ENCODE data around the gene WNT3A. TPM values are rescaled to one million over a fixed set of nuclear protein-coding genes. Genes with fewer than 3 reads are reported as not detected.

Gene WNT3A
- total RNA-seq, 2 donors from 2014 or later = not detected

DNA sequence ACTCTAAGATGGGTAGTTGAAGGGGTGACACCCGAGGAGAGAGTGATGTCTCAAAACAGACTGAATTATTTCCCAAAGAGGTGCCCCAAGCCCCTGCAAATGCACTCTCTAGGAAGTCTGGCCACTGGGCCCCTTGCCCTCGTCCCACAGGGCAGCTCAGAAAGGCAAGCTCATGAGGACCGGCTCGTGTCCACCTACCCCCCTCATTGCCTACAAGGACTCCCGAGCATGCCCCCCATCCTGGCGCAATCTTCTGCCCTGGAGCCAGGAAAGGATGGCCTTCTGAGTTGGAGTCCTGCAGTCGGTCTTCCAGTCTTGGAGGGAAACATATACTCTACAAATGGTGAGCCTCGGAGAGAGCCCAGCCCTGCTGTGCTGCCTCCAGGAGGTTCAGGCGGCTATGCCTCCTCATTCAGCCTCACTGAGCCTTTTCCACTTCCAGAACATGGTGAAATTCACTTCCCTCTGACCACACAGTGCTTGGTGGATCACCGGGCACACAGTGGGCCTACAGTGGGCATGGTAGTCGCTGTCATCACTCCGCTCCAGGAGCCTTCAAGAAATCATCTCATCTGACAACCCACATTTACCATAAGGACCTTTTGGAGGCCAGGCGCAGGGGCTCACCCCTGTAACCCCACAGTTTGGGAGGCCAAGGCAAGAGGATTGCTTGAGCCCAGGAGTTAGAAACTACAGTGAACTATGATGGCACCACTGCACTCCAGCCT lies 5.8 kb upstream of the WNT3A start:
- no peak overlapping the region for H3K27ac ChIP-seq
- TF ChIP-seq, protein P1, sequence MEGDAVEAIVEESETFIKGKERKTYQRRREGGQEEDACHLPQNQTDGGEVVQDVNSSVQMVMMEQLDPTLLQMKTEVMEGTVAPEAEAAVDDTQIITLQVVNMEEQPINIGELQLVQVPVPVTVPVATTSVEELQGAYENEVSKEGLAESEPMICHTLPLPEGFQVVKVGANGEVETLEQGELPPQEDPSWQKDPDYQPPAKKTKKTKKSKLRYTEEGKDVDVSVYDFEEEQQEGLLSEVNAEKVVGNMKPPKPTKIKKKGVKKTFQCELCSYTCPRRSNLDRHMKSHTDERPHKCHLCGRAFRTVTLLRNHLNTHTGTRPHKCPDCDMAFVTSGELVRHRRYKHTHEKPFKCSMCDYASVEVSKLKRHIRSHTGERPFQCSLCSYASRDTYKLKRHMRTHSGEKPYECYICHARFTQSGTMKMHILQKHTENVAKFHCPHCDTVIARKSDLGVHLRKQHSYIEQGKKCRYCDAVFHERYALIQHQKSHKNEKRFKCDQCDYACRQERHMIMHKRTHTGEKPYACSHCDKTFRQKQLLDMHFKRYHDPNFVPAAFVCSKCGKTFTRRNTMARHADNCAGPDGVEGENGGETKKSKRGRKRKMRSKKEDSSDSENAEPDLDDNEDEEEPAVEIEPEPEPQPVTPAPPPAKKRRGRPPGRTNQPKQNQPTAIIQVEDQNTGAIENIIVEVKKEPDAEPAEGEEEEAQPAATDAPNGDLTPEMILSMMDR (IDR thresholded peaks at IDR 0.05) = no peak
- H3K36me3 ChIP-seq = no peaks in the 10 kb centered on the region
- peaks cover 15% of the 10 kb centered on the region for H3K27me3 ChIP-seq (replicated peaks; ENCODE audit: insufficient read depth)
- peaks cover 13% of the 10 kb centered on the region for H3K9me3 ChIP-seq
- no peak for ATAC-seq (ENCODE audit: insufficient number of reproducible peaks, low FRiP score, low read depth)
- H3K4me3 ChIP-seq = no peak overlapping the region
- no peaks in the 10 kb centered on the region for H3K4me1 ChIP-seq (ENCODE audit: control insufficient read depth in 1 of 2, low read depth in 2 of 2)
- DNase-seq (ENCODE audit: low spot score) = no peak

DNA sequence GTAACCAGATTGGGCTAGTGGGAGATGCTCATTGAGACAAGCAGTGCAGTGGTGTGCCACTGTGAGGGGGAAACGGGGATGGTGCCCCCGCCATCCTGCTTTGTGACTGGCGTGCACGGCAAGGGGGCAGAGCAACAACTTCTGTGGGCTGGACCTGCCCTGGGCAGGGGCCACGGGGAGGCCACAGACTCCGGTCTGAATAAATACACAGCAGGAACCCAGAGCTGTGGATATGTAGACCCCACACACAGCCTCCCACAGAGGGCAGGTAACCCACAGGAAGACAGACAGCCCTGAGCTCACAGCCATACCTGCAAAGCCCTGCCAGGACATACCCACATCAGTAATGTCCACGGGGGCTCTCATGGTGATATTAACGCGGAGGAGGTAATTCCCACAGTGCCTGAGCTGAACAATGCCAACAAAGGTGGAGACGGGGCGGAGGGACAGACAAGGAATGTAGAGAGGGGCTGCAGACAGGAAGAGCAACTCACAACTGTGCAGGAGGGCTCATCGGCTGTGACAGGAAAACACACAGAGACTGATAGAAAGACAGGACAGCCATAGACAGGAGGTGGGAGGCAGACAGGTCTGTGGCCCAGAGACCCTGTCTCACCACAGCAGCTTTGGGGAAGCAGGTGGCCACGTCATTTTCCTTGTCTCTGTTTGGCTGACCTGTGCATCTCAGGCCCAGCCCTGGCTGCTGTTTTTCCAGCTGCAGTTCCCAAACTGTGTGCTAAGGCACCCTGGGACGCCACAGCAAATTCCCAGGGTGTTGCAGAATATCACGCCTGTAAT lies 4.9 kb upstream of the WNT3A start:
- H3K27ac ChIP-seq = no peak overlapping the region
- TF ChIP-seq, protein P1 (IDR thresholded peaks at IDR 0.05) = no peak
- ATAC-seq (ENCODE audit: insufficient number of reproducible peaks, low FRiP score, low read depth) = no peak
- peaks cover 0 to under 1% of the 10 kb centered on the region in 2 donors for H3K4me1 ChIP-seq (ENCODE audit: control insufficient read depth in 1 of 2, low read depth in 2 of 2)
- no peak overlapping the region for H3K4me3 ChIP-seq
- peaks cover 17% of the 10 kb centered on the region for H3K27me3 ChIP-seq (replicated peaks; ENCODE audit: insufficient read depth)
- DNase-seq (ENCODE audit: low spot score) = no peak
- H3K9me3 ChIP-seq = peaks cover 7% of the 10 kb centered on the region
- no peaks in the 10 kb centered on the region for H3K36me3 ChIP-seq

DNA sequence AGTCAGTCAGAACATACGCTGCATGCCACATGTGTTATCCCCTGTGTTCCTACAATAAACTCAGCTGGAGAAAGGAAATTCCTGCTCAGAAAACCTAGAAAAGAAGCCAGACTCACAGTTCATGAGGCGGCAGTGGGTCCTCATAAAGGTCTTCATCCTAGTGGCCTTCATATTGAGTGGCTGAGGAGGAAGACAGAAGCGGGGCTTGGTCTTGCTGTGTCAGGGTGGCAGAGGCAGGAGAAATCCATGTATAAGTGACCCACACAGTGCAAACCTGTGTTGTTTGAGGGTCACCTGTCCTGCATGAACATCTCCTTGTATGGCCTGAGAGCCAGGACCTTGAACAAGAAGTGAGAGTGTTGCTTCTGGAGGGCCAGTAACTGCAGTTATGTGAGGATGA lies 4.0 kb upstream of the WNT3A start:
- Histone ChIP-seq H3K36me3 (no peaks in the 10 kb centered on the region), H3K9me3 (peaks cover 7% of the 10 kb centered on the region), H3K27ac (no peak overlapping the region), H3K4me3 (no peak overlapping the region), H3K27me3 (replicated peaks; ENCODE audit: insufficient read depth) (peaks cover 17% of the 10 kb centered on the region), H3K4me1 (ENCODE audit: control insufficient read depth in 1 of 2, low read depth in 2 of 2) (peaks cover 0 to 4% of the 10 kb centered on the region in 2 donors)
- DNase-seq (ENCODE audit: low spot score) = no peak
- ATAC-seq (ENCODE audit: insufficient number of reproducible peaks, low FRiP score, low read depth) = no peak
- TF ChIP-seq, protein P1 (IDR thresholded peaks at IDR 0.05) = no peak

DNA sequence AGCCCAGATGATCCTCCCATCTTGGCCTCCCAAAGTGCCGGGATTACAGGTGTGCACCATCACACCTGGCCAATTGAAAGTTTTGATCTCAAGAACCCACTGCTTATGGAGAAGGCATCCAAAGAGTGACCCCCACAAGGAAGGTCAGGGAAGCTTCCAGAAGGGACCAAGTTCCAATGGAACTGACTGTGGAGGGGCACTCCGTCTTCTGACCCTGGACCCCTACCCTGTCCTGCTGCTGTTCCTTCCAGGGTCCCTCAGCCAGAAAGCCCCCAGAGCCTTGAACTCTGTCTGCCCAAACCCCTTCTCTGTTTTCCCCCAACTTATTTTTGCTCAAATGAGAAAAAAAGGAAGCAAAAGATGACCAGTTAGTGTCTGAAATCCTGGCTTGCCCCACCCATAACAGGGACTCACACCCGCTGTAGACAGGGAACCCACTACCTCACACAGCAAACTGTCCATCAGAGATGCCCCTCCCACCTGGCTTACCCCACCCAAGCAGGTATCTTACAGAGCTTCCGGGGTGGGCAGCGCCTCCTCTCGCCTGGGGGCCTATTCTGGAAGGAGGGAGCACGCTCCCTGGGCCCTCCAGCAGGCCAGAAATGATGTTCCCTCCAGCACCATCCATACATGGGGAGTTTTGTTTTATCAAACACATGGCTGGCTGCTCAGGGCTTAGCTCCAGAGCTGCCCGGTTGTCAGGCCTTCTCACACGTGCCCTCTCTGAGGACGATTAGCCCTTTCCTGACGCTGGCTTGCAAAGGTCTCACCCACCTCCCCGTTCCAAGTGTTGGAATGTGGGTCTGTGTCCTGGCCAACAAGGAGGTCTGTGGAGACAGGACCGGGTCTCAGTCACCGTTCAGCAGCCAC lies 3.1 kb upstream of the WNT3A start:
- peaks cover 17% of the 10 kb centered on the region for H3K27me3 ChIP-seq (replicated peaks; ENCODE audit: insufficient read depth)
- ATAC-seq (ENCODE audit: insufficient number of reproducible peaks, low FRiP score, low read depth) = no peak
- no peaks in the 10 kb centered on the region for H3K9me3 ChIP-seq
- DNase-seq (ENCODE audit: low spot score) = no peak
- TF ChIP-seq, protein P1 (IDR thresholded peaks at IDR 0.05) = no peak
- no peaks in the 10 kb centered on the region for H3K36me3 ChIP-seq
- peaks cover 0 to 4% of the 10 kb centered on the region in 2 donors for H3K4me1 ChIP-seq (ENCODE audit: control insufficient read depth in 1 of 2, low read depth in 2 of 2)
- H3K27ac ChIP-seq = no peak overlapping the region
- H3K4me3 ChIP-seq = no peak overlapping the region
